ENCODE data around the gene RAB11FIP4. TPM values are rescaled to one million over a fixed set of nuclear protein-coding genes. Genes with fewer than 3 reads are reported as not detected.

Gene RAB11FIP4
- total and polyA plus RNA-seq, 2 donors (not counting 1 experiment from before 2014, with no cell fraction given) = 17.0 to 70.5 TPM

DNA sequence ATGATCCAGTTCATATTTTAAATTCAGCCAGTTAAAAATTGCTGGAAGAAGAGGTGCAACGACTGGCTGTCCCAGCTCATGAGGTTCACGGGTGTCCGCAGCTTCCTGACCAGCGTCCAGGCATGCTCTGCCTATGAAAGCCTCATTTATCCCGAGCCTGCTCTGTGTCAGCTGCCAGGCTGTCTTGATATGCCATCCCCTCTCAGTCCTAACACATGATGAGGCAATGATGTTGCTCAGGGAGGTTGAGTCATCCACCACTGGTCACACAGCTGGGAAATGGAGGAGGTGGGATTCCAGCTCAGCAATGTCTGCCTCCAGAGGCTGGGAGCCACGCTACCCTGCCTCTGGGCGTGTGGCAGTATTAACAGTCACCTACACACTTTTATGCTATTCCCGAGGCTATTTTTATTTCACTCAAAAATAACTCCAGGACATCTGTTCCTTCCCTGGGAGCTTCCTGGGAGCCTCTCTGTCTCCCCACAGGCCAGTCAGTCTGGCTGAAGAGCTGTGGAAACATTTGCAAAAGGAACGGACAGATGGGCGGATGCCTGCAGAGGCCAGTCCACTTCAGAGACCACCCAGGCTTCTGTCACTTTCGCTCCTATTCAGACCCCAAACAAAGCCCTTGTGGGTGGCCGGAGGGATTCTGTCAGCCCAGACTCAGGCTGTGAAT lies 22.5 kb downstream of the RAB11FIP4 start:
- H3K9me3 Mint-ChIP-seq (ENCODE audit: insufficient read depth) = no peaks in the 10 kb centered on the region
- 91% methylated on average over 8 of the region's 12 CpGs for WGBS (ENCODE audit: insufficient coverage)
- no peak overlapping the region for H2AFZ ChIP-seq (ENCODE audit: insufficient read depth, low read depth, low read length, poor library complexity, severe bottlenecking)

DNA sequence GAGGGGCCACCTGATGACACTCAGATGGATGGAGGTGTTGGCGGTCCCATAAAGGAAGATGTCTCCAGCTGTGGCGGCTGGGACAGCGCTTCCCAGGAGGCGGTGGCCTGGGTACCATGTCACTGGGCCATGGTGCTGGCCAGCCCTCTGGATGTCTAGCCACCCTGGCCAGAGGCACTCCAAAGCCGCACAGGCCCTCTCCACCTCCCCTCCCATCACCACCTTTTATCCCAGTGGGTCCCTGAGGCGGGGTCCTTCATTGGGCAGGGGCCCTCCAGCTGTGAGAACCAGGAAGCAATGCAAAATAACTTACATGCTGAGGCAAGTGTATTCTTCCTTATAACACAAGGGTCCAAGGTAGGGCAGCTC lies 23.1 kb downstream of the RAB11FIP4 start:
- H3K4me2 ChIP-seq (replicated peaks; ENCODE audit: low read depth, low read length, poor library complexity, severe bottlenecking) = no peak overlapping the region
- ChIA-PET CTCF (interaction anchor here (1.2 to 1.7 kb wide), 2 partner anchors 25 kb away, joined by 3 to 6 read pairs; no protein-coding TSS in a partner anchor), POLR2A (no interaction called here)
- no peak overlapping the region for H2AFZ ChIP-seq (ENCODE audit: insufficient read depth, low read depth, low read length, poor library complexity, severe bottlenecking)
- H3K4me1 Mint-ChIP-seq = peaks cover 10% of the 10 kb centered on the region
- H3K36me3 ChIP-seq (replicated peaks in 1 of 2; ENCODE audit: control extremely low read depth in 1 of 2, control insufficient read depth in 1 of 2, extremely low read depth in 1 of 2, insufficient read depth in 2 of 2, low read length in 1 of 2) = no peaks in the 10 kb centered on the region
- H3K9ac ChIP-seq (ENCODE audit: low read length) = no peak overlapping the region
- no peaks in the 10 kb centered on the region for H3K27me3 ChIP-seq (replicated peaks in 1 of 4; ENCODE audit: control extremely low read depth in 1 of 4, control insufficient read depth in 3 of 4, insufficient read depth in 4 of 4, low read length in 3 of 4)
- no peak overlapping the region for H3K27ac Mint-ChIP-seq
- peaks cover 0 to 4% (median 0%) of the 10 kb centered on the region in 3 donors for H3K9me3 ChIP-seq (ENCODE audit: control extremely low read depth in 1 of 3, control insufficient read depth in 2 of 3, insufficient read depth in 1 of 3, low read length in 2 of 3)
- DNase-seq (no peak), ATAC-seq (ENCODE audit: low read depth) (no peak)
- peaks cover 9% of the 10 kb centered on the region in 2 donors for H3K4me1 ChIP-seq (ENCODE audit: control insufficient read depth in 2 of 2, insufficient read depth in 2 of 2, low read length in 2 of 2)
- peaks cover 9% of the 10 kb centered on the region for H3K27me3 Mint-ChIP-seq
- no peak overlapping the region for H3K4me3 ChIP-seq (ENCODE audit: control extremely low read depth in 1 of 5, extremely low read depth in 1 of 5, insufficient read depth in 1 of 5, low read depth in 2 of 5, low read length in 4 of 5)
- WGBS (ENCODE audit: insufficient coverage) = 100% methylated on average over 6 of the region's 6 CpGs
- no peaks in the 10 kb centered on the region for H4K20me1 ChIP-seq (ENCODE audit: control insufficient read depth, insufficient read depth, low read length, poor library complexity, severe bottlenecking)
- no peak overlapping the region for H3K27ac ChIP-seq (ENCODE audit: low read length in 2 of 2)
- no peaks in the 10 kb centered on the region for H3K9me3 Mint-ChIP-seq (ENCODE audit: insufficient read depth)
- H3K4me3 Mint-ChIP-seq = no peak overlapping the region
- no peaks in the 10 kb centered on the region for H3K79me2 ChIP-seq (ENCODE audit: control insufficient read depth, insufficient read depth, low read length)
- TF ChIP-seq EZH2 (IDR thresholded peaks at IDR 0.05; ENCODE audit: borderline replicate concordance, insufficient read depth, low read depth, low read length, poor library complexity, severe bottlenecking) = no peak
- TF ChIP-seq, protein P1, sequence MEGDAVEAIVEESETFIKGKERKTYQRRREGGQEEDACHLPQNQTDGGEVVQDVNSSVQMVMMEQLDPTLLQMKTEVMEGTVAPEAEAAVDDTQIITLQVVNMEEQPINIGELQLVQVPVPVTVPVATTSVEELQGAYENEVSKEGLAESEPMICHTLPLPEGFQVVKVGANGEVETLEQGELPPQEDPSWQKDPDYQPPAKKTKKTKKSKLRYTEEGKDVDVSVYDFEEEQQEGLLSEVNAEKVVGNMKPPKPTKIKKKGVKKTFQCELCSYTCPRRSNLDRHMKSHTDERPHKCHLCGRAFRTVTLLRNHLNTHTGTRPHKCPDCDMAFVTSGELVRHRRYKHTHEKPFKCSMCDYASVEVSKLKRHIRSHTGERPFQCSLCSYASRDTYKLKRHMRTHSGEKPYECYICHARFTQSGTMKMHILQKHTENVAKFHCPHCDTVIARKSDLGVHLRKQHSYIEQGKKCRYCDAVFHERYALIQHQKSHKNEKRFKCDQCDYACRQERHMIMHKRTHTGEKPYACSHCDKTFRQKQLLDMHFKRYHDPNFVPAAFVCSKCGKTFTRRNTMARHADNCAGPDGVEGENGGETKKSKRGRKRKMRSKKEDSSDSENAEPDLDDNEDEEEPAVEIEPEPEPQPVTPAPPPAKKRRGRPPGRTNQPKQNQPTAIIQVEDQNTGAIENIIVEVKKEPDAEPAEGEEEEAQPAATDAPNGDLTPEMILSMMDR (IDR thresholded peaks at IDR 0.05) = no peak
- intact Hi-C loops (cut with micrococcal nuclease) = no loop called here

More for the DNA sequence above, 22.5 kb downstream of the RAB11FIP4 start:
- ChIA-PET POLR2A (no interaction called here), CTCF (interaction anchor here (1.2 to 1.7 kb wide), 2 partner anchors 25 to 26 kb away, joined by 3 to 6 read pairs; no protein-coding TSS in a partner anchor)
- Histone ChIP-seq H3K36me3 (replicated peaks in 1 of 2; ENCODE audit: control extremely low read depth in 1 of 2, control insufficient read depth in 1 of 2, extremely low read depth in 1 of 2, insufficient read depth in 2 of 2, low read length in 1 of 2) (no peaks in the 10 kb centered on the region), H3K4me2 (replicated peaks; ENCODE audit: low read depth, low read length, poor library complexity, severe bottlenecking) (no peak overlapping the region), H4K20me1 (ENCODE audit: control insufficient read depth, insufficient read depth, low read length, poor library complexity, severe bottlenecking) (no peaks in the 10 kb centered on the region), H3K27me3 (replicated peaks in 1 of 4; ENCODE audit: control extremely low read depth in 1 of 4, control insufficient read depth in 3 of 4, insufficient read depth in 4 of 4, low read length in 3 of 4) (no peaks in the 10 kb centered on the region), H3K4me3 (ENCODE audit: control extremely low read depth in 1 of 5, extremely low read depth in 1 of 5, insufficient read depth in 1 of 5, low read depth in 2 of 5, low read length in 4 of 5) (no peak overlapping the region), H3K4me1 (ENCODE audit: control insufficient read depth in 2 of 2, insufficient read depth in 2 of 2, low read length in 2 of 2) (peaks cover 9% of the 10 kb centered on the region in 2 donors), H3K9ac (ENCODE audit: low read length) (no peak overlapping the region), H3K79me2 (ENCODE audit: control insufficient read depth, insufficient read depth, low read length) (no peaks in the 10 kb centered on the region), H3K9me3 (ENCODE audit: control extremely low read depth in 1 of 3, control insufficient read depth in 2 of 3, insufficient read depth in 1 of 3, low read length in 2 of 3) (peaks cover 0 to 4% (median 0%) of the 10 kb centered on the region in 3 donors), H3K27ac (ENCODE audit: low read length in 2 of 2) (no peak overlapping the region)
- TF ChIP-seq, protein P1 (IDR thresholded peaks at IDR 0.05) = no peak
- TF ChIP-seq EZH2 (IDR thresholded peaks at IDR 0.05; ENCODE audit: borderline replicate concordance, insufficient read depth, low read depth, low read length, poor library complexity, severe bottlenecking) = no peak
- intact Hi-C loops (cut with micrococcal nuclease) = no loop called here
- H3K27me3 Mint-ChIP-seq = peaks cover 10% of the 10 kb centered on the region
- no peak for ATAC-seq (ENCODE audit: low read depth)
- no peak overlapping the region for H3K4me3 Mint-ChIP-seq
- no peak for DNase-seq
- H3K4me1 Mint-ChIP-seq = peaks cover 10% of the 10 kb centered on the region
- H3K27ac Mint-ChIP-seq = no peak overlapping the region
